HG03520 (cell line): Measurements from ENCODE around the gene SRPK2.
"Not testable (repeated sequence)": the region's sequence is repeated elsewhere in the genome, so short reads cannot be mapped to it uniquely, and the experiment has no call there.

Experiments used
- ATAC-seq: cut with Tn5 transposase; IDR thresholded peaks from one replicate; pipeline ENCODE4 v1.9.1; 2021; ENCODE audit warnings: mild to moderate bottlenecking, moderate library complexity; ENCODE audit not compliant: unreplicated experiment

SRPK2 gene

DNA sequence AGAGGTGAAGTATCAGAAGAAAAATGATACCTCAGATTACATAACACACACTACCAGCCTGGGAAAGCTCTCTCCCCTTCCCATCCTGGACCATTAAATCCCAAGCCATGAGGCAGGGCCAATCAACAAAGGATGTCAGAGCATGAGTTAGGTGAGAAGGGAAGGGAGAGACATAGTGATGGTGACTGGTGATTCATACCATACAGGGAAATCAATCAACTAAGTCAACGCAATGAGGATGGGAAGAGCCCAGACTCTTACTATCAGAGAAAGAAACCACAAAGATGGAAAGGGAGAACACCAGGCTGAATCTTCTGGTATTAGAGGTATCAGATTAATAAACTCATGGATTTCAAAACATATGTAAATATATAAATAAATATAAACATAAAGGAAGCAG is 189.3 kb downstream of the SRPK2 start:
- no peak for ATAC-seq

GRCh38 chr7:105198223-105198622 is 190.5 kb downstream of the SRPK2 start:
- no peak for ATAC-seq

GRCh38 chr7:105196473-105196872 is 192.2 kb downstream of the SRPK2 start:
- no peak for ATAC-seq

- ATAC-seq = no peak
Measured at GRCh38 chr7:105195891-105196290, 192.8 kb downstream of the SRPK2 start.

- not testable (repeated sequence) for ATAC-seq
Measured at GRCh38 chr7:105194959-105195358, 193.8 kb downstream of the SRPK2 start.

GRCh38 chr7:105191331-105191730 is 197.4 kb downstream of the SRPK2 start:
- no peak for ATAC-seq

GRCh38 chr7:105189859-105190492 is 198.7 kb downstream of the SRPK2 start:
- ATAC-seq = no peak

GRCh38 chr7:105188201-105188600 is 200.5 kb downstream of the SRPK2 start:
- no peak for ATAC-seq

GRCh38 chr7:105187302-105188169 is 201.2 kb downstream of the SRPK2 start:
- ATAC-seq = no peak

GRCh38 chr7:105185290-105186010 is 203.3 kb downstream of the SRPK2 start:
- no peak for ATAC-seq

GRCh38 chr7:105180002-105180401 is 208.7 kb downstream of the SRPK2 start:
- no peak for ATAC-seq

DNA sequence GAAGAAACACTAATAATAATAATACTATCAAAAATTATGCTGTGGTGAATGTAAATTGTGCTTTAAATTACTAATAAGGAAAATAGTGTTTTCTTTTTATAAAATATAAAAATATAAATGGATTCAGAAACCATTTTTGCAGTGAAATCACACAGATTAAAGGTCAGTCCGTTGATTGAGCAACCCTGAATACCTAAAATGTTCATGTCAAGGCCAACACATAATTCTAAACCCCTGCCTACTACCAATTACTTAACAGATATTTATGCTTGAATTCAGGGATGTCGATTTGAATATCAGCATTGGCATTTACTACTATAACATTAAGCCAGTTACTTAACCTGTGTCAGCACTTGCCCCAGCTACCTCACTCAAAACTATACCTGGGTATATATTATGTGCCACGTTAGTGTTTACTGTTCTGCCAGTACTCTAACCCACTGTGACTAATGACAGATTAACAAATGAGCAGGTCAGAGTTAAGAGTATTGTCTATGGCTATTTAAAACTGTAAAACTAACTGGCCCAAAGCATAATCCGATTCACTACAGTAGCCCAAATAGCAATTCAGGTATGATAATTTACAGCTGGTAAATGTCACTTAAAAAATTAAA is 209.7 kb downstream of the SRPK2 start:
- ATAC-seq = no peak

- ATAC-seq = no peak
Measured at GRCh38 chr7:105178177-105178576, 210.5 kb downstream of the SRPK2 start.

- no peak for ATAC-seq
Measured at GRCh38 chr7:105177026-105177425, 211.7 kb downstream of the SRPK2 start.

DNA sequence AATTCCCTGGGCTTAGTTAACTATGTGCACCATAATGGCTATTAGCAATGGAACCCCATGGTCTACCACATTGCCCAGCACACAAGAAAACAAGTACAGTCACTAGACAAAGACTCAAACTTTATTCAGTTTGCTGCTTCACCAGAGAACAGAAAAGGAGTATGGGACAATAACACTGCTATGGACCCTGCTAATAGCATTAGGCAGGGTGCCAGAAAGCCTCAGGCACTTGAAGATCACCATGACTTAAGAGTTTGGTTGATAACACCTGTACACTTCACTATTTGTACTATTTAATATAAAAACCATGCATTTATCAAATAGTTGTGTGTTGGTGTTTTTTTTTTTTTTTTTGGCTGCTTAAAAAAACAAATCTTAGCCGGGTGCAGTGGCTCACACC is 215.1 kb downstream of the SRPK2 start:
- ATAC-seq = no peak

- ATAC-seq = no peak
Measured at GRCh38 chr7:105164751-105165150, 224.0 kb downstream of the SRPK2 start.

DNA sequence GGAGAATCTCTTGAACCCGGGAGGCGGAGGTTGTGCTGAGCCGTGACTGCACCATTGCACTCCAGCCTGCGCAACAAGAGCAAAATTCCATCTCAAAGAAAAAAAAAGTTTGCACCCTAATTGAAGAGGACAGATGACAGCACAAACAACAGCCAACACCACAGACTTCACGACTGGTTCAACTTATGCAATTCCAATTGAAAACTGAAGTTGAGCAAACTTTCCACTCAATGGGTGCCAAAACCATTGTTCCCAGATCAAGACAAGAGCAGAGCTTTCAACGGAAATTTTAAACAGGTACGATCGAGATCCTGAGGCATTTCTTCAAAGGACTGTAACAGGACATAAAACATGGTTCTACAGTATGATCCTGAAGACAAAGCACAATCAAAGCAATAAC is 225.0 kb downstream of the SRPK2 start:
- no peak for ATAC-seq

DNA sequence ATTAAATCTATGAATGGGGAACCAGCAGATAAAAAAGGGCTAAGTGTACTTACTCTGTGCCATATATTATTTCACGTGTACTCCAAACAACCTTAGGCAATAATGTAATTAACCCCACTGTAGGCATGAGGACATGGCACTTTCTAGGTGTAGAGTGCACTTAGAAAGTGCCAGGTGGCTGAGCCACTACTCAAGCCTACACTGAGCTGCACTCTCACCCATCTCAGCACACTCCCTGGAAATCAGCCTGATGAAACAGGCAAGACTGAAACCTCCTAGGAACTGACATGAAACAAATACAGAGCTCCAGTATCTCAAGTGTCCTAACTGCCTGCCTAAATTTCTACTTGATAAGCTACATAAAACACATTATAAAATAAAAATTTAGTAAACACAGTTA is 227.4 kb downstream of the SRPK2 start:
- no peak for ATAC-seq

DNA sequence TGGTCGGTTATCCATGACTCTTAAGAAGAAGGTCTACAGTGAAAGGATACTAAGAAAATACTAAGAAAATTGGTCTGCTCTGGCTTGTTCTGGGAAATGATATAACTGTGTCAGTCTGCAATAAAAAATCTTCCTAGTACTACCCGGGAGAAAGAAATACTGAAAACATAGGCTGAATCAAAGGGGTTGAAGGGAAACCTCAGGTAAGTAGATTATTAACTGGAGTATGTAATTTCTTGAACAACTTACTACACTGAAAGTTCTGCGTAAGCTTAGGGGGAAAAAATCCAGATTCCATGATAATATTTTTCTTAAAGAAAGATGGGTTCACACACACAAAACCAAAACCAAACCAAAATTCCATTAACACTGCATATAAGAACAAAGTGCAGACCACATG is 231.4 kb downstream of the SRPK2 start:
- no peak for ATAC-seq

GRCh38 chr7:105156731-105157130 is 232.0 kb downstream of the SRPK2 start:
- no peak for ATAC-seq

DNA sequence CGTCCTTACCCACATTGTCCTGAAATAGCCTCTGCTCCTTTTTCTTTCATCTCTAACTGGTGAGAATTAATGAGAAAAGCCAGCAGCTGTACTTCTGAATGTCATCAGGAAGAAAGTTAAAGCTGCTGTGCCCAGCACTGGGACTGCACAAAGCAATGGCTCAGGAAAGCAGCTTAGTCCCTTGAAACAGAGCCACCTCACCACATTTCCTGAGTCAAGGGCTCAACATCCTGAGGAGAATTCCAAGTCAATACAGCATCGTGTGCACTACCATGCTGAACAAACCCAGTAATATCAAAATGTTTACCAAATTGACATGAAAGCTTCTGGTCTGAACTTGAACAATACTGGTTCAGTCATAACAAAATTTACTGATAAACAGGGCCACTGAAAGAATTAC is 234.6 kb downstream of the SRPK2 start:
- no peak for ATAC-seq
